Measurements from ENCODE around the gene REPS2.

REPS2 gene

GRCh38 chrX:16946361-16946964, at the start of gene REPS2:
TSS of gene REPS2 (plus strand) at chrX:16946658. CDS start at chrX:16946862, 204 bp downstream.
- no peak for DNase-seq (ENCODE audit: low read depth)
- no peak for TF ChIP-seq CTCF (conservative IDR thresholded peaks at IDR 0.05; ENCODE audit: low read depth, low read length)
- H3K4me3 ChIP-seq (ENCODE audit: low read length) = peak within 1 kb of the TSS; percentile 56

GRCh38 chrX:16897445-16897844, 49.0 kb upstream of the REPS2 start:
- H3K4me3 ChIP-seq (ENCODE audit: low read length) = no peak overlapping the region
- DNase-seq (ENCODE audit: low read depth) = no peak
- no peak for TF ChIP-seq CTCF (conservative IDR thresholded peaks at IDR 0.05; ENCODE audit: low read depth, low read length)

GRCh38 chrX:16903274-16904022, 43.0 kb upstream of the REPS2 start:
- no peak for DNase-seq (ENCODE audit: low read depth)
- no peak for TF ChIP-seq CTCF (conservative IDR thresholded peaks at IDR 0.05; ENCODE audit: low read depth, low read length)
- H3K4me3 ChIP-seq (ENCODE audit: low read length) = no peak overlapping the region

GRCh38 chrX:16910376-16910775, 36.1 kb upstream of the REPS2 start:
- DNase-seq (ENCODE audit: low read depth) = no peak
- no peak for TF ChIP-seq CTCF (conservative IDR thresholded peaks at IDR 0.05; ENCODE audit: low read depth, low read length)
- no peak overlapping the region for H3K4me3 ChIP-seq (ENCODE audit: low read length)

- TF ChIP-seq CTCF (conservative IDR thresholded peaks at IDR 0.05; ENCODE audit: low read depth, low read length) = no peak
- DNase-seq (ENCODE audit: low read depth) = no peak
- no peak overlapping the region for H3K4me3 ChIP-seq (ENCODE audit: low read length)
These were observed 32.4 kb upstream of the REPS2 start for GRCh38 chrX:16914058-16914457.

- no peak overlapping the region for H3K4me3 ChIP-seq (ENCODE audit: low read length)
- no peak for TF ChIP-seq CTCF (conservative IDR thresholded peaks at IDR 0.05; ENCODE audit: low read depth, low read length)
- no peak for DNase-seq (ENCODE audit: low read depth)
These were observed 29.9 kb upstream of the REPS2 start for GRCh38 chrX:16916561-16916960.

GRCh38 chrX:16917120-16917519, 29.3 kb upstream of the REPS2 start:
- no peak for DNase-seq (ENCODE audit: low read depth)
- H3K4me3 ChIP-seq (ENCODE audit: low read length) = no peak overlapping the region
- no peak for TF ChIP-seq CTCF (conservative IDR thresholded peaks at IDR 0.05; ENCODE audit: low read depth, low read length)

All from retinal pigment epithelial cell (primary cell).